ENCODE data around the gene FXYD1.
"Not testable (repeated sequence)": the region's sequence is repeated elsewhere in the genome, so short reads cannot be mapped to it uniquely, and the experiment has no call there.

FXYD1 gene

DNA sequence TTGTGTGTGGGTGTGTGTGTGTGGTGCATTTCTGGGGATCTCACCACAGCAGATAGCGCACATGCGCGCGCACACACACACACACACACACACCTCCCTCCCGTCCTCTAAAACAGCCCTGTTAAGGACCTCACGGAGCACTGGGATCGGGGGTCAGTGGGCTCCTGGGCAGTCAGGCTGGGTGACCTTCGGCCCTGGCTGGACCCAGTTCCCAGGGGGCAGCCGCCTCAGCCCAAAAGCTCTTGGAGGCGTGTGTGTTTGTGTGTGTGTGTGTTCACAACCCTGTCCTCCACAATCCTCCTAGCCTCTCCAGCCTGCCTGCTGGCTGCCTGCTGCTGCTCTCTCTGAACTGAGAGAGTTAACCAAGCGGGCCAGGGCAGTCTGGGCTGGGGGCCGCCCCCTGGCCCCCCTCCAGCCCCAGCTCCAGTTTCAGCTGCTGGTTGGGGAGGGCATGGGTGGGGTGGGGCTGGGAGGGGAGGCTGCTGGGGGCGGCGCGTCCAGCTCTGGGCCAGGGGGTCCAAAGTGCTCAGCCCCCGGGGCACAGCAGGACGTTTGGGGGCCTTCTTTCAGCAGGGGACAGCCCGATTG lies at the start of gene FXYD1:
TSS of gene FXYD1 (plus strand) at position 520 of the 588 bp plus-strand sequence. CDS start 1,256 bp downstream, outside the sequence.
- DNase-seq, result no peak

DNA sequence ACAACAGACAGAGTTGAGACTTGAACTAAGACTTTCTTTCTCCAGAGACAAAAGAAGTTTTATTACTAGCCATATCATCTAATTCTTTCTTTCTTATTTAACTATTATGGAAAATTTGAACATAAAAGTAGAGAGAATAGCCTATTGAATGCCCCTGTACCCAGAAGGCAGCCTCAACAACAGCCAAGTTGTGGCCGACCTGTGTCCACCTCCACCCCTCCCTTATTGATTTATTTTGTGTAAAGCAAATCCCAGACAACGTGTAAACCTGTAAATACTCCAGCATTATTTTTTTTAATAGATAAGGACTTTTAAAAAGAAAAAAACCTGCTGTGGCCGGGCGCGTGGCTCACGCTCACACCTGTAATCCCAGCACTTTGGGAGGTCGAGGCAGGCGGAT lies 49.1 kb upstream of the FXYD1 start:
- no peak for DNase-seq

DNA sequence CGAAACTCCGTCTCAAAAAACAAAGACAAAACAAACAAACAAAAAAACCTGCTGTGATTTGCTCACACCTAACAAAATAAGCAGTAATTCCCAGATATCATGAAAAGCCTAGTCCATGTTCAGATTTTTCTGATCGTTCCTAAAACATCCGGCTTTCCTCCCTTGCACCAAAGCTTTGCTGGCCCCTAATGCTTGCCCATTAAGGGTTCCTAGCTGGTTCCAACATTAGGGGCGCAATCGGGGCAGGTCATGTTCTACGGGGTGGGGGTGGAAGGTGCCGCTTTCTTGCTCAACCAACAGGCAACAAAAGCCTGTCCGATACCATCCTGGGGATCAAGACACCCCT lies 48.5 kb upstream of the FXYD1 start:
- no peak for DNase-seq

DNA sequence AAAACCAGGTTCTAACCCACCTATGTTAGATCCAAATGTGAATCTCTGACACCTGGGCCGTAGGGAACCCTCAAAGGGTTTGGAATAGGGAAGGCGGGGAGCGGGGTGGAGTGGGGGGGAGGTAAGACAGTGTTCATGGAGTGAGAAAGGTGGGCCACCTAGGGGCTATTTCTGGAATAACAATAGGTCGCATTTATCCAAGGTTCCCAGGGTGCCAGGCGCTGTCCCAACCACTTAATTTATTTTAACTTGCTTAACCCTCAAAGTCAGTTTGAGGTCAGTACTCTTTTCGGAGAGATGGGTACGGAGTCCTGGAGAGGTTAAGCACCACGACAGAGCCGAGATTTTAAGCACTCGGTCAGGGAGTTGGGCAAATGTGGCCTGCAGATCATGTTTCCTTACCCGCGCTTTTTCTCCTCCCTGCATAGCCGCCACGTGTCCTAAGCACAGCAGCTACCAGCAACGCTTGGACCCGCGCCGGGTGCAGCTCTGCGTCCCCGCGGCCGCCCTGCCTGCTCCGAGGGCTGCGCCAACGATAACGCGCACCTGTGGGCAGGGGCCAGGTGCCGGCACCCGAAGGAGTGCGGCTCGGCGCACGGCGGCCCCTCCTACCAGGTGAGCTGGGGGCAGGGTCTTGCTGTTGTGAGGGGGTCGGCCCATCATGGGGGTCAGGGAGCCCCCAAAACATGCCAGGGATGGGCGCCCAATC lies 48.0 kb upstream of the FXYD1 start:
- peak; percentile 37 to 61 for DNase-seq

DNA sequence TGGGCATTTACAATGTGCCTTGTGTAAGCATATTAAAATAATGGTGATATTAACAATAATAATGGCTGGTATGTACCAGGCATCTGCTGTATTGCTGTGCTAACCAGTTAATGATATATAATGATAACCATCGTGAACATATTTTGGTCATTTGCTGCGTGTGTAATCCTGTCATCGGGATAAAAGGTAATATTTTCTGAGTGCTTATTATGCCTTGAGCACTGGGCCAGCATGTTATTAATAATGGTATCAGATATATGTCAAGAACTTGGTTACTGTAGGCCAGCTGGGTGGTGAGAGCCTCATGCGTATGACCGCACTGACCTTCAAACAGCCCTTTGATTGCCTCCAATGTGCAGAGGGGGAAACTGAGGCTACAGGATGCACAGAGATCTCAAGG lies 45.2 kb upstream of the FXYD1 start:
- no peak for DNase-seq

DNA sequence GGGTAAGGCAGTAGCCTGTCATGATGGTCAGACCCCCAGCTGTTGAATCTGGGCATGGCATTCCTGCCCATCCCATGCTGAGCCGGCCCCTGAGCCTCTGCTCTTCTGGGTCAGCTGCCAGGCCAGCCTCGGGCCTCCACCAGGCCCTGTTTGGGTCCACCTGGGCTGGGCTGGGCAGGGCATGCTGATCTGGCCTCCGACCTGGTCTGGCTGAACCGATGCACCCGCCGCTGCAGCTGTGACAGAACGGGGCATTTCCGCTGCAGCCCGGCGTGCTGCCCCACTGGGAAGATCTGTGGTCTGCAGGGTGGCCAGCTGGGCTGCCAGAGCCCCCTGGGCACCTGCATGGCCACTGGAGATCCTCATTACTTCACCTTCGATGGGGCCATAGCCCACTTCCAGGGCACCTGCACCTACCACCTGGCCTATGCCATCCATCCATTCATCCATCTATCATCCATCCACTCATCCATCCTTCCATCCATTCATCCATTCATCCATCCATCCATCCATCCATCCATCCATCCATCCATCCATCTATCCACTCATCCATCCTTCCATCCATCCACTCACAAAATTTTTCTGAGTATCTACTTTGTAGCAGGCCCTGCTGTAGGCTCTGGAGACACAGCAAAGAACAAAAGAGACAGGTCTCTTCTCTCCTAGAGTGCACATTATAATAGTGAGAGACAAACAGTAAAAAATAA lies 44.5 kb upstream of the FXYD1 start:
- DNase-seq, result no peak

DNA sequence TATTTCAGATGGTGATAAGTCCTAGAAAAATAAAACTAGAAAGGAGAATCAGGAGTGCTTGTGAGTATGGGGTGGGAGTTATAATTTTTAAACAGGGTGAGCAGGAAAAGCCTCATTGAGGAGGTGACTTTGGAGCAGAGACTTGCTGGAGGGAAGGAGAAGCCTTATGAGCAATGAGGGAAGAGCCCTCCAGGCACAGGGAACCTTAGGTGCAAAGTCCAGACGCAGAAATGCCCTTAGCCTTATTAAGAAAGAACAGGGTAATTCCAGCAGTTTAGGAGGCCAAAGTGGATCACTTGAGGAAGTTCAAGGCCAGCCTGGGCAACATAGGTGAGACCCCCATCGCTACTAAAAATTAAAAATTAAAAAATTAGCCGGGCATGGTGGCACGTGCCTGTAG lies 44.0 kb upstream of the FXYD1 start:
- no peak for DNase-seq

DNA sequence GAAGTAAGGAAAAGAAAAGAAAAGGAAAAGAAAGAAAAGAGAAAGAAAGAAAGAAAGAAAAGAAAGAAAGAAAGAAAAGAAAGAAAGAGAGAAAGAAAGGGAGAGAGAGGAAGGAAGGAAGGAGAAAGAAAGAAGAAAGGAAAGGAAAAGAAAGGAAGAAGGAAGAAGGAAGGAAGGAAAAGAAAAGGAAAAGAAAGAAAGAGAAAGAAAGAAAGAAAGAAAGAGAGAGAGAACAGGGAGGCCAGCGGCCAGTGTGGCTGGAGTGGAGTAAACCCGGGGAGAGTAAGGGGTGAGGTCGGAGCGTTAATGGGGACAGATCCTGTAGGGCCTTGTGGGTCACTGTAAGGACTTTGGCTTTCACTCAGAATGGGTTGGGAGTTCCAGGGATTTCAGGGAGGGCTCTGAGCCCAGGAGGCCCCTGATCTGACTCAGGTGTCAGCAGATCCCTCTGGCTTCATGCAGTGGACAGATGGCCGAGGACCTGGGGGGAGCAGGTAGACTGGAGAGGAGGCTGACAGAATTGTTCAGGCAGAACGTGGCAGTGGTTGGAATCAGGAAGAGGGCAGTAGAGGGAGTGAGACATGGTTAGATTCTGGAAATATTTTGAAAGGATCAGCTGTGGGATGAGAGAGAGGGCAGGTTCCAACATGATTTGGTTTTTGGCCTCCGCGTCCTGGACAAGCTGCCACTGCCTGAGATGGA lies 42.8 kb upstream of the FXYD1 start:
- DNase-seq, result no peak

DNA sequence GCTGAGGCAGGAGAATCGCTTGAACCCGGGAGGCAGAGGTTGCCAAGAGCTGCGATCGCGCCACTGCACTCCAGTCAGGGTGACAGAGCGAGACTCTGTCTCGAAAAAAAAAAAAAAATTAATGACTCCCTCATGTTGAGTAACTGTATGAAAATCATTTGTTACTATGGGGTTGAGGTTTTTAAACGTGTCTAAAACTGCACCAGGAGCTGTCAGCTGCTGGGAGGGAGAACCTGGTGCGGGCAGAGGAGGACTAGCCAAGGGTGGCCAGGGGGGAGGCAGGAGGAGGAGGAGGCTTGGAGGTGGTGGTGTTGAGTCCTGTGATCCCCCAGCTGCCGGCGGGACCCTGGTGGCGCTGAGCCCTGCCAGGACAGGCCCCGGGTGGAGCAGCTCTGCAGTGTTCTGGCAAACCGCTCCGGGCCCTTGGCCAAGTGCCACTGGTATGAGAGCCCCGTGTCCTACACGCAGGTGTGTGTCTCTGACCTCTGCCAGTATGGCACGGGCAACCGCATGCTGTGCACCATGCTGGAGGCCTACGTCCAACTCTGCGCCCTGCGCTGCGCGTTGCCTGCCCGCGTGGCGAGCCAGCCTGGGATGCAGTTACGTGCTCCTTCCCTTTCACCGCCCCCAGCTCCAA lies 40.1 kb upstream of the FXYD1 start:
- no peak for DNase-seq

DNA sequence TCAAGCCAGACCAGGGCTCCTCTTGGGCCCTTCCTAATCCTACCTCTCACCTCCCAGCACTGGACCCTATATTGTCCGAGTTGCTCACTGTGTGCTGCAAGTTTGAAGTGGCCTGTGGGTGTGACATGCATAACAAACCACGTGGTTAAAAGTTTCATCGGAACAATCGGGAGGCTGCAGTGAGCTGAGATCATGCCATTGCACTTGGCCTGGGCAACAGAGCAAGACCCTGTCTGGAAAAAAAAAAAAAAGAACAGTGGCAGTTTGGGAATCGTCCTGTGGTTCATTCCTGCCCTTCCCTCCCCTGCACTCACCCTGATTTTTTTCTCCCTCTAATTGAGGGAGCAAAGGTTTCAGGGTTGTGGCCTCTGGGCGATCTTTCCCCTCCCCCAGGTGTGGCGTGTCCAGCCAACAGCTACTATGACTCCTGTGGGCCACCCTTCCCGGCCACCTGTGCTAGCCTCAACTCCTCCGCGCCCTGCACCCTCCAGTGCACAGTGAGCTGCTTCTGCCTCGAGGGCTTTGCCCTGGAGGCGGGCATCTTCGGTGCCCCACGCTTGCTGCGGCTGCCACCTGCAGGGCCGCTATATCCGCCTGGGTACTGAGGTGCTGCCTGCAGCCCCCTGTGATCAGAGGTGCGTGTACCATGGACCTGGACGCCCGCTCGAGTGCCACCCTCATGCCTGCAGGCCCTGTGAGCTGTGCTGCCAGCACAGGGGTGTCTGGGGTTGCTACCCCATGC lies 39.3 kb upstream of the FXYD1 start:
- no peak for DNase-seq

DNA sequence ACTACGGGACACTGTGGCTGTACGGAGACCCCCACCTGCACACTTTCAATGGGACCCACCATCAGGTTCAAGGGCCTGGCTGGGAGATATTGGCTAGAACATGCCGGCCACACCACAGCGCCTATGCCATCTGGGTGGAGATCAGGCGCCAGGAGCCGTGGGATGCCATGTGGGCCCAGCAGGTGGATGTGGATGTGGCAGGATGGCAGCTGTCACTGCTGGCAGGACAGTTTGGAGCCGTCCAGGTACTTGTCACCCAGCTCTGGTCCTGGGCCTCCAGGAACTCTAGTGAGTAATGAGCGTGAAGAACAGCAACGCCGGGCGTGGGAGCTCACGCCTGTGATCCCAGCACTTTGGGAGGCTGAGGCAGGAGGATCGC lies 38.7 kb upstream of the FXYD1 start:
- DNase-seq, result no peak

DNA sequence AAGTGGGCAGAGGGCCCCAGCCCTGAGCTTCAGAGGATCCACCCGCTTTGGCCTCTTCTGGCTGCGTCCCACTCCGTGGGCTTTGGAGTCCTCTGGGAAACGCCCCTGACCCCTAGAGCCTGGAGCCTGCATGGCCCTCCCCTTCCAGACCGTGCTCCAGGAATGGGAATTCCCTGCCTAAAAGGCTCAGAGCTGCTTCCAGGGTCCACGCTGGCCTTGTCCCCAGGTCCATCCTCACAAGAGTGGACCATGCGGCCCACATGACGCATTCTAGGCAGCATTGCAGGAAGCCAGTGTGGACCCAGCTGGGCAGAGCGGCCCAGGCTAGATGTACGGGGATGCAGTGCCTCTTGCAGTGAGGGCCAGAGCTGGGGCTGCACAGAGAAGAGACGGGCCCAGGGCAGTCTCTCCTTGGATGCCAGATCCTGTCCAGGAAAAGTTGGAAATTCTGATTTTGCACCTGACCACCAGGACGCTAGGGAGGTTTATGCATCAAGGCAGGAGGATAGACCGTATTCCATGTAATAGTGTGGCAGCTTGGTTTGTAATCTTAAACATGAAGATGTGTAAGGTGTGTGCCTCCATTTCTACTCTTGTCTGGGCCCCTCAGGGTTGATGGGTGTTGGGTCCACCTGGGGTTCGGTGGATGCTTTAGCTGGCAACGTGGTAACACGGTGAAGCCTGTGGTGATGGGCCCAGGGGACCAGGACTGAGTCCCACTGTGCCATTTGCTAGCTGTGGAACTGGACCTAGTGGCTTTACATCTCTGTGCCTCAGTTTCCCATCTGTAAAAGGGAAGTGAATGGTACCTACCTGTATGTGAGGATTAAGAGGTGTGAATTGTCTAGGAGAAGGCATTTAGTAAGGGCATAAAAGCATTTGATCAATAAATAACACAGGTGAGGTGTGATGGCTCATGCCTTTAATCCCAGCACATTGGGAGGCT lies 37.8 kb upstream of the FXYD1 start:
- no peak for DNase-seq

DNA sequence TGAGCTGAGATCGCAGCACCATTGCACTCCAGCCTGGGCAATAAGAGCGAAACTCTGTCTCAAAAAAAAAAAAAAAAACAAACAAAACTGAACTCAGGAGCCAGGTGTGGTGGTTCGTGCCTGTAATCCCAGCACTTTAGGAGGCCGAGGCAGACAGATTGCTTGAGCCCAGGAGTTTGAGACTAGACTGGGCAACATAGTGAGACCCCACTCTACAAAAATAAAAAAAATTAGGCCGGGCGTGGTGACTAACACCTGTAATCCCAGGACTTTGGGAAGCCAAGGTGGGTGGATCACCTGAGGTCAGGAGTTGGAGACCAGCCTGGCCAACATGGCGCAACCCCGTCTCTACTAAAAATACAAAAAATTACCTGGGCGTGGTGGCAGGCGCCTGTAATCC lies 36.7 kb upstream of the FXYD1 start:
- not testable (repeated sequence) for DNase-seq

DNA sequence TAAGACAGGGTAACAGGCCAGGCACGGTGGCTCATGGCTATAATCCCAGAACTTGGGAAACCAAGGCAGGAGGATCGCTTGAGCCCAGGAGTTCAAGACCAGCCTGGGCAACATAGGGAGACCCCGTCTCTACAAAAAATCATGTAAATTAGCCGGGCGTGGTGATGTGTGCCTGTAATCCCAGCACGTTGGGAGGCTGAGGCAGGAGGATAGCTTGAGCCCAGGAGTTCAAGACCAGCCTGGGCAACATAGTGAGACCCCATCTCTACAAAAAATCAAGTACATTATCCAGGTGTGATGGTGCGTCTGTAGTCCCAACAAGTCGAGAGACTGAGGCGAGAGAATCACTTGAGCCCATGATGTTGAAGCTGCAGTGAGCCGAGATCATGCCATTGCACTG lies 35.0 kb upstream of the FXYD1 start:
- DNase-seq, result not testable (repeated sequence)

DNA sequence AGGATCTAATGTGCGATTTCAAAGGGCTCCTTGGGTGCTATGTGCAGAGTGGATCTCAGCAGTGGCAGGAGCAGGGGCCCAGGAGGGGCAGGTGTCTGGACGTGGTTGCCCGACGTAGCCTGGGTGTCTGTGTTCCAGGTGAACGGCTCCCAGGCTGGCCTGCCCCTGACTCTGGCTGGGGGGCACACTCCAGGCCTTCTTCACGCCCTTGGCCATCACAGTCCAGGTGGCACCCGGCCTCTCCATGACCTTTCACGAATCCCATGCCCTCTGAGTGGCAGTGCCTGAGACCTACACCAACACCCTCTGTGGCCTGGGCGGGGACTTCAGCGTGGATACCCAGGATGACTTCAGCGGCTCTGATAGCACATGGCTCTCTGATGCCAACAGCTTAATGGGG lies 34.3 kb upstream of the FXYD1 start:
- no peak for DNase-seq

DNA sequence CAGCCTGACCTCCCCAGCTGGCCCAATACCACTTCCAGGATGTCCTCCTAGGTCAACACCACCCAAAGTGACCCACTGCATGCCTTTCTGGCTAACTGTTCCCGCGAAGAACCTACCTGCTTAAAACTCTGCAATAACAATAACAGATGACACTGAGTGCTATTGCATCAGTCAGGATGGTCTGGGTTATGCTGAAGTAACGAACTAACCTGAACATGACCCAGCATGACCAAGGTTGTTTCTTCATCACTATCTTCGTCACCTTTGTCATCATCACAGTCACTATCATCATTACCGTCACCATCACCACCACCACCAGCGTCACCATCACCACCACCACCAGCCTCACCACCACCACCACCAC lies 33.6 kb upstream of the FXYD1 start:
- DNase-seq, result no peak

DNA sequence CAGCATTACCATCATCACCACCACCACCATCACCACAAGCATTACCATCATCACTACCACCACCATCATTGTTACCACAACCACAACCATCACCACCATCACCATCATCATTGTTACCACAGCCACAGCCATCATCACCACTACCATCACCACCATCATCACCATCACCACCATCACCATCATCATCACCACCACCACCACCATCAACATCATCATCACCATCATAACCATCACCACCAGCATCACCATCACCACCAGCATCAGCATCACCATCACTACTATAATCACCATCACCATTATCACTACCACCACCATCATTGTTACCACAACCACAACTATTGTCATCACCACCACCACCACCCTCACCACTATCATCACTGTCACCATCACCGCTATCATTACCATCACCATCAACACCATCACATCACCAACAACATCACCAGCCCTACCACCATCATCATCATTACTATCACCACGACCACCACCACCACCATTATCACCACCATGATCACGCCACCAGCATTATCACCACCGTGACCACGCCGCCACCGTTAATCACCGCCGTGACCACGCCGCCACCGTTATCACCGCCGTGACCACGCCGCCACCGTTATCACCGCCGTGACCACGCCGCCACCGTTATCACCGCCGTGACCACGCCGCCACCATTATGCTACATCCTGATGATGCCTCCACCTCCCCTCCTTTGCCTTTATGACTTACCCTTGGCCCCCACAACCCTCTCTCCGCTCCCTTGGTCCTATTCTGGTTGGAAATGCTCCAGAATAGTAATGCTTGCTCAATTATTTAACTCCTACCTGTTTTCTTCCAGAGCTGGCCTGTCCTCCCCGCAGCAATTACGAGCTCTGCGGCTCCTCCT lies 33.0 kb upstream of the FXYD1 start:
- no peak for DNase-seq

DNA sequence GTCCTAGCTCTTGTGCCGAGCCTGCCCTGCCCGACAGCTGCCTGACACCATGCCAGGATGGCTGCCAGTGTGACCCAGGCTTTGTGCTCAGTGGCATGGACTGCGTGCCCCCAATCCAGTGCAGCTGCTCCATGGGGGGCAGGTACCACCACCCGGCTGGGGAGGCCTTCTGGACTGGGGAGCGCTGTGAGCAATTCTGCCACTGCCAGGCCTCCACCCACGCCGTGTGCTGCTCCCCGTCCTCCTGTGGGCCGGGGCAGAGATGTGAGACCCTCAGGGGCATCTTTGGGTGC lies 32.4 kb upstream of the FXYD1 start:
- no peak for DNase-seq

DNA sequence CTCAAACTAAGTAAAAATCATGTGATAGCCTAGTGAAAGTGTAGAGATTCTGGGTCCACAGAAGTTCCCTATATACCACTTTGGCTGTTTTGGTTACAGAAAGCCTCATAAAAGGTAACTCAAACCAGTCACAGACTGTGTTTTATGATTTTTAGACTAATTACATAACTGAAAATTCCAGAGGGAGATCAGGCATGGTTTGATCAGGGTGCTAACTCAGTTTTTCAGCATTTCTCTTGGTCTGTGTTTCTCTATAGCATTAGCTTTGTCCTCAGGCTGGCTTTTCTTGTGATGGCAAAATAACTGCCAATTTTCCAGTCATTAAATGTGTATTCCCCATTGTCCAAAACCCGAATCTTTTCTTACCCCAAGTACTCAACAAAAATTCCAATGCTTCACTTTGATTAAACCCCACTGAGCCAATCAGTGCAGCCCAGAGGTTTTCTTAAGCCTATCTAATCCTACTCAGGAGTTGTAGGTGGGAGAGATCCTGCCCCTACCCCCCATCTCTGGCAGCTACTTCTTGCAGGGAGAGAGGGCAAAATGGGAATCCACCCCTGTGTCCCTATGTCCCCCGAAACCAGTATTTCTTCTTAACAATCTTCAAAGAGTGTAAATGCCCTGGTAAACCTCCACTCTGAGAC lies 31.6 kb upstream of the FXYD1 start:
- DNase-seq, result no peak

DNA sequence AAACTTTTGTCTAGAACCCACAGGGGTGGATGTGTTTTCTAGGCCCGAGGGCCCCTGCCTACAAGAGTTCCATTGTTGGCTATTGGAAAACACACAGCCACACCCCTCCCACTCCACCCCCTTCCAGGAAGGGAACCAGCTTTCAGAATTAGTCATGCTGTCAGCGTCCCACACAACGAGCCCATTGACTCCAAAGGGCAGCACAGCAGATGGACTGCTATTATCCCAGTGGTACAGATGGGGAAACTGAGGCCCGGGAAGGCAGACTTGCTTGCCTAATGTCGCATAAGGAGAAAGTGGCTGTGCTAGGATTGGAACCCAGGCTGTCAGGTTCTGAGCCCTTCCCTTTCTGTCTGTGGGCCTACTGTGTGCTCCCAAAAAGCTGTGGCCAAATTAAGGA lies 31.1 kb upstream of the FXYD1 start:
- DNase-seq, result no peak

All from CD4-positive, alpha-beta T cell treated with Interferon alpha-2 for 1 hour (primary cell).